GM12865 (cell line): ENCODE data around the gene PDE11A.

ENCODE experiments used
- DNase-seq: peaks from one replicate; pipeline ENCODE4 v3.0.0; 2010; ENCODE audit warnings: low read depth
- H3K4me3 ChIP-seq: 2 replicates; pipeline ENCODE4 v1.5.1; 2011; ENCODE audit warnings: mild to moderate bottlenecking, low read depth, low read length, control low read depth
- CTCF ChIP-seq: IDR thresholded peaks from 2 replicates; pipeline ENCODE4 v1.5.1; 2011; ENCODE audit warnings: low read length, control low read depth, low read depth, inconsistent platforms; ENCODE audit not compliant: insufficient read depth; ENCODE audit errors: missing control alignments

PDE11A gene

GRCh38 chr2:177682836-177683660, 389.5 kb downstream of the PDE11A start:
- TF ChIP-seq CTCF: no peak
- DNase-seq: no peak
- H3K4me3 ChIP-seq: no peak overlapping the region

- DNase-seq: no peak
- H3K4me3 ChIP-seq: no peak overlapping the region
Measured at GRCh38 chr2:177682006-177682405, 390.6 kb downstream of the PDE11A start.

GRCh38 chr2:177680866-177681712, 391.5 kb downstream of the PDE11A start:
- no peak for DNase-seq
- H3K4me3 ChIP-seq: no peak overlapping the region
- no peak for TF ChIP-seq CTCF

More at GRCh38 chr2:177682006-177682405, 390.6 kb downstream of the PDE11A start:
- TF ChIP-seq CTCF: no peak

- no peak for TF ChIP-seq CTCF
- no peak for DNase-seq
- no peak overlapping the region for H3K4me3 ChIP-seq
Measured at GRCh38 chr2:177679611-177680605, 392.7 kb downstream of the PDE11A start.

GRCh38 chr2:177678939-177679338, 393.6 kb downstream of the PDE11A start:
- no peak for DNase-seq
- TF ChIP-seq CTCF: no peak
- H3K4me3 ChIP-seq: no peak overlapping the region

- no peak overlapping the region for H3K4me3 ChIP-seq
- no peak for DNase-seq
- TF ChIP-seq CTCF: no peak
Measured at GRCh38 chr2:177676636-177677035, 395.9 kb downstream of the PDE11A start.
